Measurements from ENCODE around the gene AREL1.

Gene AREL1

DNA sequence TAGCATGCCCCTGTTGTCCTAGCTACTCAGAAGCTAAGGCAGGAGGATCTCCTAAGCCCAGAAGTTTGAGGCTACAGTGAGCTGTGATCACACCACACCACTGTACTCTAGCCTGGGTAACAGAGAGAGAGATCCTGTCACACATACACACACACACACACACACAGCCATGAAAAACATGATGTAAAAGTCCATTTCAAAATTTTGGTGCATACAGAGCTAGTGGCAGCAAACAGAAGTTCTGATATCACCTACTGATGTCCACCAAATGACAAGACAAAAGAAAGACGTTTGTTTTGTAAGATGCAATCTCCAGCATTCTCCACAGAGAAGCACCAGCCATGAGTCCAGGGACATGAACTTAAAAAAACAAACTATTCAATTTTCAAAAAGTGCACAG, 15.9 kb downstream of the AREL1 start:
- no peak for DNase-seq

GRCh38 chr14:74695406-74695805, 17.5 kb downstream of the AREL1 start:
- no peak for DNase-seq

DNA sequence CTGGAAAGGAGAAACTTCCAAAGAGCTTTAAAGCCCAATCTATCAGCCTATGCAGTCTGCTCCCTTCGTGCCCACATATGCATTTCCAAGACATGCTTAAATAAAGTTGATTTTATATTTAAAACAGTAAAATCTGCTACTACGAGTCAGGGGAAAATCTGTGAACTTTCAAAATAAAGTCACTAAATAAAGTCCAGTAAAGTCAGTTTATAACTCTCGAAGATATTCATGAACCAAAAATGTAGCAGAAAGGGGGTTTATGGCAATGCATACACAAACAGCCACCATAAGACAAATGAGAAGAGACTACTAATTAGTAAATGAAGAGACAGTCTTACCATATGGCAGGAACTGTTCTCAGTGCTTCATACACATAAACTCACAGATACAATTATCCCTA, 19.7 kb downstream of the AREL1 start:
- DNase-seq, result no peak

GRCh38 chr14:74691456-74691855, 21.4 kb downstream of the AREL1 start:
- DNase-seq, result no peak

DNA sequence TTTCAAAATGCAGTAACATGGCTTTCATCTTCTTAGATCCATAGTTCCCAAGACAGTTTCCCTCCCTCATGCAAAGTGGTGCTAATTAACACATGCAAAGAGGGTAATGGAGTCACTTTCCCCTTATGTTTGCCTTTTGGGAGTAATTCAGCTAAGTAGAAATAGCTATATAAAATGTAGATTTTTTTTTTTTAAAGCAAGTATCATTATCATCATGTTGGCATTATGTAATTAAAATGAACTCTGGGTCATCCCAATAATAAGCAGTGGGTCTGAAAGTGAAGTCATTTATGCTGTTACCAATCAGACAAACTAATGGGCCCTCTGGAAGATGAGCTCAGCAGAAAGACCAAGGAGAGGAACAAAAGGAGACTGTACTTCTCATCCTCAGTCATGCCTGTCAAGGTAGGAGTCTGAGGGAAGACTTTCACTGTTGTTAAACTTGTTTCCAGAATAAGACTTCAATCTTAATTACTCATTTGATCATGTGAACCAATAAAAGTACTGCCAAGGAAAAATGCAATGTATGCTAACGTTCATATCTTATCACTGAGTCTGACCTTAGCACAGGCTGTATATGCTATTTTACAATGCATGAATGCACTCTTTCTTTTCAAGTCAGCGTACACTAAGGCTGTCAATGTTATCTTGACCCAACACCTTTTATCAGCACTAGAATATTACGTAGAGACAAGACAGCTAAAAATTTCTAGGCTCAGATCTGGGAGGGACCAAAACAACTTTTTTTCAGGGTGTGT, 26.8 kb downstream of the AREL1 start:
- DNase-seq, result no peak

DNA sequence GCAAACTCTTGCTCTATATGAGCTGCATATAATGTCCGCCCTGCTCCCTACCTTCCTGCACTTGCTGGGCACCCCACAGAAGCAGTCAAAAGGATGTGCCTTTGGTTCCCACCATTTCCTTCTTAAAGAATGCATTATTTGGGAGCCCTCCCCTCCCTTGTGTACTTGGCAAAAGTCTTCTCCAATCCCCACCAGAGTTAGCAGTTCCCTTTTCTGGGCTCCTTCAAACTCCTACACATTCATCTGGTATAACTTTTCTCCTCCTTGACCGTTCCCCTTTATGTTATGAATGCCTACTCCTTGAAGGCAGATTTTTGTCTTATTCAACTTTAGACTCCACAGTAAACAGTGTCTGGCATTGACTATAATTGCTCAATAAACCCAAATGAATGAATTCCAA, 27.8 kb downstream of the AREL1 start:
- no peak for DNase-seq

DNA sequence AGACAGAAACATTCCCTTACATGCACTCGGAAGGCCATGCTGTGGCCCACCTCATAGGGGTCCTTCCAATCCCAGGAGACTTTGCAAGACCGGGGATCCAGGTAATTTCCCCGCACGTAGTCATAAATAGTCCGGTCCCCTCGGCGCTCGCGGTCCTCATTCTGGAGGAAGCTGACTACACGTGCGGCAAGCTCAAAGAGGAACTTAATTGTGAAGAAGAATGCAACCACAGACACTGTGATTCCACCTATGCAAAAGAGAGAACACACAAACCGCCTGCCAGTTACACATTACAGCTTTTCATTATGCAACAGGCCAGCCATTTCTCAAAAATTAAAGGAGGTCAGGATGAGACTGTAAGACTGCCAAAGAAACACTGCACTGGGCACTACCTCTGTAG, 28.4 kb downstream of the AREL1 start:
- no peak for DNase-seq

- no peak for DNase-seq
These were observed 29.5 kb downstream of the AREL1 start for GRCh38 chr14:74683406-74683805.

DNA sequence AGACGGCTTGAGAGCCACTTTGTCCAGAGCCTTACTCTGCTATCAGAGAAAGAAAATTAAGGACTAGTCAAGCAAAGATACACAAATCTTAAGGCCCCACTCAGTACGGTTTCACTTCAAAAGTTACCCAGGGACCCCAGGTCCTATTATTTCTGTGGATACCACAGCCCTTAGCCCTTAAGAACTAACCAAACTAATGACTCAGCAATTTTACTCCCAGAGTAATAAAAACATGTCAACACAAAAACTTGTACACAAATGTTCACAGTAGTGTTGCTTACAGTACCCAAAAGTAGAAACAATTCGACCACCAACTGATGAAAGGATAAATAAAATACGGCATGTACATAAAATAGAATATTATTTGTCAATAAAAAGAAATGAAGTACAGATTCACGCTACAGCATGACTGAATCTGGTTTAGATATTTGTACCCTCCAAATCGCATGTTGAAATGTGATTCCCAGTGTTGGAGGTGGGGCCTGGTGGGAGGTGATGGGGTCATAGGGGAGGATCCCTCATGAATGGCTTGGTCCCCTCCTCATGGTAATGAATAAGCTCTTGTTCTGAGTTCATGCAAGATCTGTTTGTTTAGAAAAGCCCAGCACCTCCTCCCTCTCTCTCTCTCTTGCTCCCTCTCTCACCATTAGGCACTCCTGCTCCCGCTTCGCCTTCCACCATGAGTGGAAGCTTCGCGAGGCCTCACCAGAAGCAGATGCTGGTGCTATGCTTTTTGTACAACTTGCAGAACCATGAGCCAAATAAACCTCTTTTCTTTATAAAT, 30.5 kb downstream of the AREL1 start:
- no peak for DNase-seq

GRCh38 chr14:74675219-74675618, 37.7 kb downstream of the AREL1 start:
- no peak for DNase-seq

GRCh38 chr14:74673768-74674167, 39.1 kb downstream of the AREL1 start:
- DNase-seq, result no peak

DNA sequence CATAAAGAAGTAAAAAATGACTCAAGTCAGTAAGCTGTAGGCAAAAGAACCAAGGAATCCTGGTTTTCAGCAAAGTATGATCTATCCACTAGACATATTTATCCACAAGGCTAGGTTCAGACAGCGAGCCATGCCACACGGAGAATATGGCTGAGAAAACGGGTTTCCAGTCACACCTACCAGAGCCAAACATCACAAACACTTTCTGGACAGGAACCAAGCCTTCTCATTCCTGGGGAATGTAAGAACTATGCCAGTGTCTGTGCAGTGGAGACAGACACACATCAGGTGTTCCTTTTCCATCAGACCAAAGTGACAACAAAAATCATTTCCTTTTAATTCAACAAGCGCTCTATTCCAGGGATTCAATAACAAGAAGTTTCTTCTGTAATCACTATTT, 41.1 kb downstream of the AREL1 start:
- no peak for DNase-seq

- no peak for DNase-seq
These were observed 42.0 kb downstream of the AREL1 start for GRCh38 chr14:74670726-74671411.

DNA sequence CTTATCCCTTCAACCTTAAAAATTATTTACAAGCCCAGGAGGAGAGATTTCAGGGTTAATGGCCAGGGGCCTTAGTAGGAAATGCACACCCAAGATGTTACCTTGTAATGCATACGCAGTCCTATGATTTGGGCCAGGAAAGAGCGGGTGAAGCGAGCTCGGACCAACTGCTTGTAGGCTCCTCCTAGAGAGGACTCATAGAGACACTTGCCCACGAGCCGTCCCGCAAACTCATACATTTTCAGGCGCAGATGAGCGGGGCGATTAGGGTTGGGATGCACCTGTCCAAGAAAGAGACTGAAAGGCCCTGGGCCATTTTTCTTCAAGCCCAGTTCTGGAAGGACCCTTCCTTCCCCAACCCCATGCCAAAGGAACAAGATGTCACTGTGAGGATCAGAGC, 43.0 kb downstream of the AREL1 start:
- no peak for DNase-seq

DNA sequence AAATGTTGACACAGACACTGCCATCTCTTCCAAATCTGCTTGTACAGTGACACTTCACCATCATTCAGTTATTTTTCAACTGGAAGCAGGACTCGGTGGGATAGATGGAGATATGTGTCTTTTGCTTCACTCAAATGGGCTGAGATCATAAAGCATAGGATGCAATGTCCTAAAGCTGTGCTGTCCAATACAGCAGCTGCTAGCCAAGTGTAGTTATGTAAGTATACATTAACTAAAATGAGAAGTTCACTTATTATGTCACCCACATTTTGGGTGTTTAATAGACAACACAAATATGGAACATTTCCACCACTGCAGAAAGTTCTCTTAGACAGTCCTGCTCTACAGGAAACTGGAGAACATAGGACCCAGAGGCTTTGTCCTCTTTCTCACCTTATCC, 43.6 kb downstream of the AREL1 start:
- no peak for DNase-seq

DNA sequence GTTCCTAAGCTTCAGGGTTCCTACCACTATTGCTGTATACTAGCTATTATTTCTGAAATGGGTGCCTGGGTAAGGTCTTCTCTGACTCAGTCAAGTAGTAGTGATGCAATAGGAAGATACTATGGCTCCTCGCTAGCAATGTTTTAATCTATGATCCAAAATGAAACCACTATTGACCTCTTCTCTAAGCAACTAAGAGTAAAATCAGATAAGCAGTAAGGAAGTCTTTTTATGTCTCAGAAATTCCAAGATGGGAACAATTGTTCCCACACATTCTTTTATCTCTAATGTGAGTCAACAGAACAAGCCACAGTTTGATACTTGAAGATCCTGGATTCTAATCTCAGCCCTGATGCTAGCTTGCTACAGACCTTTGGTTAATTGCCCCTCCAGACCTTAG, 45.1 kb downstream of the AREL1 start:
- no peak for DNase-seq

GRCh38 chr14:74664717-74665116, 48.2 kb downstream of the AREL1 start:
- no peak for DNase-seq

DNA sequence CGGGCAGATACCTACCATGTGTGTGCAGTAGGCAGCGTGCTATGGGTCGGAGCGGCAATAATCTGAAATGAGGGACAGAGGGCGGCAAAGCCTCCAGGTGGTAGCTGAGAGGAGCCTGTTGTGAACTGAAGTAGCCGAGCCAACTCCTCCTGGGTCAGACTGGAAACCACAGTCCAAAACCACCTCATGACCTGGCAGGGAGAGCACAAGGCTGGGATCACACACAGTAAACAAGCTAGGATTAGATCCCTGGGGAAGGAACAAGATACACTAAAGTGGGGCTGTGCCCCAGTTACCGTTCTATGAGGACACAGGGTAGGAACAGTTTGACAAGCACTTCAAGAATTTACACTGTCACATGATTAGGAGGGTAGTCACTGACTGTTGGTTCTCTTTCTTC, 49.0 kb downstream of the AREL1 start:
- DNase-seq, result no peak

DNA sequence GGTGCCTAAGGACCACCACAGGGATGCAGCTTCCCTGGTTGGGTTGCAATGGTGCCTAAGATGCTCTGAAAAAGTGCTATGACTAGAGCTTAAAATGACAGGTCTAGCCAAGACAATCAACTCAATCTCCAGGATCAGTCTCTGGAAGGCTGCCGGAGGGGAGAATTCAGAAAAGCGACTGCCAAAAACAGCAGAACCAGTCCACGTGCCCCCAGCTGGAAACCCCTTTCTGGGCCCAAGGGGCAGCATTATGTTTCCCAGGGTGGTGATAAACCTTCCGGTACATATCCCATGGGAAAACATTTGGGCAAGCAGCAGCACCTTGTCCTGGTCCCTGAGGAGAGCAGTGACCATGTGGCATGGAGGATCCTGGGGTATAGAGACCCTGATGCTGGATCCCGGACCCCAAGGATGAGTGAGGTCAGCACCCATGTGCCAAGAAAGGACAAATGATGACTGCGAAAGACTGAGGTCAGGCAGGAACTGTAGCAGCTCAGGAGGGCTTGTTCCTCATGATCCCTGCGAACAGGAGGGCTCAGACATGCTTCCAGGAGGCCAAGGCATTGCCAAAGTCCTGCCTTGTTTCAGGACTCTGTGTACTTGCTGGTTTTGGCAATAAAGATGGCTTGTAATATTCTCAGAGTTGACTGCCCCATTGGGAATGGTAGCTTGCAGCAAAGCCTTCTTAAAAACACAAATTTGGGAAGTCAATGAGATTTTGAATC, 51.0 kb downstream of the AREL1 start:
- no peak for DNase-seq

DNA sequence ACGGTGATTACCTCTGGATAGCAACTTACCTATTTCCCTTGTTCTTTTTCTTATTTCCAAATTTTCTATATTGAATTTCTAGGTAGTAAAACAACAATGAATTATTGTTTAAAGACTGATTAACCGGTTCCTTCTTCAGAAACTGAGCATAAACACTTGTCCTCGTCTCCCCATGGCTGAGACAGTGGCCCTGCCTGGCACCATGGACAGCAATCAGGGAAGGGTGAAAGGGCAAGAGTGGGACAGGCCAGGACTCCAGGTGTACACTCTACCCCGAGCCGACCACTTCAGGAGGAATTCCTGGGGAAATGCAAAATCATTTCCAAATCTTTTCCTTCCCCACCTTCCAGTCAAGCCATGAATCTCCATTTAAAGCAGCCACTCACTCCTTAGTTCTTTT, 52.0 kb downstream of the AREL1 start:
- no peak for DNase-seq

DNA sequence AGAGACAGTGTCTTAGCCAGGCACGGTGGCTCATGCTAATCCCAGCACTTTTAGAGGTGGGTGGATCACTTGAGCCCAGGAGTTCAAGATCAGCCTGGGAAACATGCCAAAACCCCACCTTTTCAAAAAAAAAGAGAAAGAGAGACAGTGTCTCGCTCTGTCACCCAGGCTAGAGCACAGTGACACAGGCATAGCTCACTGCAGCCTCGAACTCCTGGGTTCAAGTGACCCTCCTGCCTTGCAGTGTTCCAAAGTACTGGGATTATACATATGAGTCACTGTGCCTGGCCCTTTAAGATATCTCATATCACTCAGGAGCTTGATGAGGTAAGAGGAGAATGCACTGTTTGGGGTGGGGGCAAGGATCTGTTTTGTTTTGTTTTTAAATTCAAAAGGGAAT, 52.7 kb downstream of the AREL1 start:
- no peak for DNase-seq

- no peak for DNase-seq
These were observed 54.2 kb downstream of the AREL1 start for GRCh38 chr14:74658535-74659131.

- no peak for DNase-seq
These were observed 55.9 kb downstream of the AREL1 start for GRCh38 chr14:74656964-74657363.

All from NCI-H2081 treated with DMSO at 0.1 percent for 48 hours (cell line).